GM19463 (cell line): ENCODE data around the gene RLIM.

Source experiments
- ATAC-seq: cut with Tn5 transposase; IDR thresholded peaks from one replicate; pipeline ENCODE4 v1.9.1; 2021; ENCODE audit warnings: mild to moderate bottlenecking, moderate library complexity; ENCODE audit not compliant: unreplicated experiment

RLIM gene

GRCh38 chrX:74536832-74537371 lies 77.5 kb downstream of the RLIM start:
- ATAC-seq = peak; percentile 10

DNA sequence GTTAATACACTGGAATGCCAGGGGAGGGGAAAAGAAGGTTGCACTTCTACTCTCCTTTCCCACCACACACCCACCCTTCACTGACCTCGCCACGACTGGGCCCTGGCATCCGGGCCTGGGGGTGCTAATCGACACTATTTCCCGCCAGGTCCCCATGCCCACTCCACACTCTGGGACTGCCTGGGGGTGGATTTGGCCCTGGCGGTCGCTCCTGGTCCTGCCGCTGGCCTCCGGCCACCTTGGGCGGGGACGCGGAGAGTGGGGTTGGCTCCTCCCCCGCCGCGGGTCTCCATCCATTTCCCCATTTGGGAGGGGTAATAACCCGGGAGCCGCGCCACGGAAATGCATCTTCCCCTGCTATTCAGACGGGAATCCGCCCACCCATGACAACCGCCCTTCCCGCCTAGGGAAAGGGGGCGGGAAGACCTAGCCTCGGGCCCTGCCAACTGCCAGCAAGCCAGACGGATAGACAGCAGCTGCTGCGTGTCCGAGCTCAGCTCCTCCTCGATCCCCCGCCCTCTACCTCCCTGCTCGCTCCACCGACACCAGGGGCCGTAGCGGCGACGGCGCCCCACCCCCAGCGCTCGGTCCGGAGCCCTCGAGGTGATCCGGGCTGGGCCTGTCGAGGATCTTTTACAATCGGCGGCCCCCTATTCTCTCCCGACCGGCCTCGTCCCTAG lies 78.1 kb downstream of the RLIM start:
- peak; percentile 53 for ATAC-seq

GRCh38 chrX:74535408-74536151 lies 78.8 kb downstream of the RLIM start:
- ATAC-seq = peak; percentile 27
